ENCODE measurements around the gene C19orf12. TPM values are rescaled to one million over a fixed set of nuclear protein-coding genes. Genes with fewer than 3 reads are reported as not detected.
A peak's percentile ranks its signal among the peaks of the same experiment; 100 is the strongest.

The C19orf12 gene
- total RNA-seq, 3 donors from 2014 or later (not counting 1 experiment from before 2014, with no cell fraction given) = 33.1 to 52.6 (median 47.5) TPM

GRCh38 chr19:29743681-29744080 lies 28.6 kb upstream of the C19orf12 start:
- no peak for ATAC-seq
- H3K4me1 Mint-ChIP-seq = no peaks in the 10 kb centered on the region
- no peaks in the 10 kb centered on the region for H3K36me3 Mint-ChIP-seq

GRCh38 chr19:29741776-29742175 lies 26.7 kb upstream of the C19orf12 start:
- DNase-seq = no peak
- 85% methylated on average over 5 of the region's 5 CpGs for WGBS (ENCODE audit: insufficient coverage)
- Histone ChIP-seq H3K4me1 (ENCODE audit: control insufficient read depth, insufficient read depth, low read length) (no peaks in the 10 kb centered on the region), H3K36me3 (ENCODE audit: control insufficient read depth, insufficient read depth, low read length) (no peaks in the 10 kb centered on the region), H3K27ac (ENCODE audit: low read length) (no peak overlapping the region), H3K27me3 (ENCODE audit: control insufficient read depth, insufficient read depth, low read length) (no peaks in the 10 kb centered on the region), H3K4me3 (ENCODE audit: low read length) (no peak overlapping the region), H3K9me3 (ENCODE audit: control insufficient read depth, insufficient read depth, low read length) (no peaks in the 10 kb centered on the region)
- Mint-ChIP-seq H3K4me3 (no peak overlapping the region), H3K27ac (no peak overlapping the region), H3K36me3 (no peaks in the 10 kb centered on the region), H3K9me3 (no peaks in the 10 kb centered on the region), H3K4me1 (no peaks in the 10 kb centered on the region), H3K27me3 (ENCODE audit: low read depth in 2 of 2) (peaks cover 8 to 9% of the 10 kb centered on the region in 2 donors)
- intact Hi-C loops (cut with micrococcal nuclease) = no loop called here
- no peak for TF ChIP-seq CTCF (IDR thresholded peaks at IDR 0.05)
- no peak for ATAC-seq

More at GRCh38 chr19:29743681-29744080, 28.6 kb upstream of the C19orf12 start:
- intact Hi-C loops (cut with micrococcal nuclease) = no loop called here
- Mint-ChIP-seq H3K4me3 (no peak overlapping the region), H3K9me3 (no peaks in the 10 kb centered on the region), H3K27ac (no peak overlapping the region), H3K27me3 (ENCODE audit: low read depth in 2 of 2) (peaks cover 0 to 5% of the 10 kb centered on the region in 2 donors)
- Histone ChIP-seq H3K9me3 (ENCODE audit: control insufficient read depth, insufficient read depth, low read length) (no peaks in the 10 kb centered on the region), H3K27ac (ENCODE audit: low read length) (no peak overlapping the region), H3K36me3 (ENCODE audit: control insufficient read depth, insufficient read depth, low read length) (no peaks in the 10 kb centered on the region), H3K27me3 (ENCODE audit: control insufficient read depth, insufficient read depth, low read length) (no peaks in the 10 kb centered on the region), H3K4me1 (ENCODE audit: control insufficient read depth, insufficient read depth, low read length) (no peaks in the 10 kb centered on the region), H3K4me3 (ENCODE audit: low read length) (no peak overlapping the region)
- DNase-seq = no peak
- no peak for TF ChIP-seq CTCF (IDR thresholded peaks at IDR 0.05)

- Histone ChIP-seq H3K36me3 (ENCODE audit: control insufficient read depth, insufficient read depth, low read length) (no peaks in the 10 kb centered on the region), H3K4me3 (ENCODE audit: low read length) (no peak overlapping the region), H3K27me3 (ENCODE audit: control insufficient read depth, insufficient read depth, low read length) (no peaks in the 10 kb centered on the region), H3K4me1 (ENCODE audit: control insufficient read depth, insufficient read depth, low read length) (no peaks in the 10 kb centered on the region), H3K9me3 (ENCODE audit: control insufficient read depth, insufficient read depth, low read length) (no peaks in the 10 kb centered on the region), H3K27ac (ENCODE audit: low read length) (no peak overlapping the region)
- intact Hi-C loops (cut with micrococcal nuclease) = no loop called here
- ATAC-seq = peak in 1 of 3 donors; percentile 8
- H3K36me3 Mint-ChIP-seq = no peaks in the 10 kb centered on the region
- H3K4me1 Mint-ChIP-seq = no peaks in the 10 kb centered on the region
- no peak for DNase-seq
- H3K27me3 Mint-ChIP-seq (ENCODE audit: low read depth in 2 of 2) = peaks cover 9 to 11% of the 10 kb centered on the region in 2 donors
- WGBS (ENCODE audit: insufficient coverage) = 91% methylated on average over 10 of the region's 10 CpGs
- no peak overlapping the region for H3K27ac Mint-ChIP-seq
- no peak overlapping the region for H3K4me3 Mint-ChIP-seq
- no peak for TF ChIP-seq CTCF (IDR thresholded peaks at IDR 0.05)
- no peaks in the 10 kb centered on the region for H3K9me3 Mint-ChIP-seq
These were observed 26.2 kb upstream of the C19orf12 start for GRCh38 chr19:29741226-29741625.

- no peak for TF ChIP-seq CTCF (IDR thresholded peaks at IDR 0.05)
- no peak for ATAC-seq
These were observed 22.5 kb upstream of the C19orf12 start for GRCh38 chr19:29737461-29738000.

More at GRCh38 chr19:29737461-29738000, 22.5 kb upstream of the C19orf12 start:
- no peak overlapping the region for H3K27ac ChIP-seq (ENCODE audit: low read length)
- WGBS (ENCODE audit: insufficient coverage) = 90% methylated on average over 11 of the region's 11 CpGs
- DNase-seq = no peak
- H3K4me1 Mint-ChIP-seq = no peaks in the 10 kb centered on the region
- peaks cover 9 to 11% of the 10 kb centered on the region in 2 donors for H3K27me3 Mint-ChIP-seq (ENCODE audit: low read depth in 2 of 2)
- no peaks in the 10 kb centered on the region for H3K36me3 ChIP-seq (ENCODE audit: control insufficient read depth, insufficient read depth, low read length)
- no peaks in the 10 kb centered on the region for H3K4me1 ChIP-seq (ENCODE audit: control insufficient read depth, insufficient read depth, low read length)
- H3K4me3 Mint-ChIP-seq = no peak overlapping the region
- intact Hi-C loops (cut with micrococcal nuclease) = no loop called here
- no peaks in the 10 kb centered on the region for H3K9me3 Mint-ChIP-seq
- H3K36me3 Mint-ChIP-seq = no peaks in the 10 kb centered on the region
- H3K4me3 ChIP-seq (ENCODE audit: low read length) = no peak overlapping the region
- no peaks in the 10 kb centered on the region for H3K27me3 ChIP-seq (ENCODE audit: control insufficient read depth, insufficient read depth, low read length)
- no peaks in the 10 kb centered on the region for H3K9me3 ChIP-seq (ENCODE audit: control insufficient read depth, insufficient read depth, low read length)
- no peak overlapping the region for H3K27ac Mint-ChIP-seq
